K562 (cell line): ENCODE data around the gene KLK6. TPM values are rescaled to one million over a fixed set of nuclear protein-coding genes. Genes with fewer than 3 reads are reported as not detected.

Source experiments
- ATAC-seq: fragments of 200-7000 bp; cut with Tn5 transposase; 3 replicates; pipeline ENCODE4 v1.9.1; 2020; ENCODE audit warnings: moderate library complexity
- BruUV-seq: library from RNA; stranded (reverse); fragments of 400-500 nt; replicated peaks from 2 replicates; lab custom pipeline; 2021; lab: Mats Ljungman, UMichigan
- CTCF ChIA-PET: fragments of 300-600 bp; formaldehyde crosslinking; extraction: SDS; loops from one replicate; lab custom pipeline; 2021; ENCODE audit warnings: low intra/inter-chr PET ratio; lab: Yijun Ruan, JAX
- POLR2A ChIA-PET: fragments of 300-600, 350-650 bp; sonication (Branson Sonifier 250); formaldehyde crosslinking; extraction: SDS; loops from one replicate; lab custom pipeline; 2021; ENCODE audit warnings: antibody characterized with exemption, inconsistent platforms; lab: Yijun Ruan, JAX
- DNase-seq, 4 experiments: peaks; one replicate each; pipeline versions ENCODE4 v3.0.0 to v3.0.0-alpha.2; 2011 to 2018; ENCODE audit warnings: low spot score in 3 of 4, mixed read lengths in 3 of 4; ENCODE audit errors: extremely low read depth in 1 of 4
- FAIRE-seq: peaks from 2 replicates; lab custom pipeline; 2011; peaks lifted over from hg19 to GRCh38; lab: Jason Lieb, UNC
- H2AFZ ChIP-seq: 2 replicates; pipeline ENCODE4 v1.6.0; 2011; ENCODE audit warnings: low read depth, low read length, control low read depth, inconsistent platforms
- H3K27ac ChIP-seq: fragments of 200-600 bp; 3 replicates; pipeline ENCODE4 v1.8.0; 2011; ENCODE audit warnings: low read depth, mild to moderate bottlenecking, control low read depth, inconsistent platforms, low read length, moderate library complexity, mixed read lengths; ENCODE audit errors: extremely low read depth
- H3K27me3 ChIP-seq, 2 experiments: fragments of 300-600 bp in 1 of 2; 2 replicates in 1 of 2; 3 replicates in 1 of 2; pipeline versions ENCODE4 v1.6.0 to v1.8.0; 2011; ENCODE audit warnings: inconsistent platforms in 2 of 2, low read length in 2 of 2, mild to moderate bottlenecking in 1 of 2, mixed read lengths in 1 of 2, moderate library complexity in 1 of 2; ENCODE audit not compliant: control insufficient read depth in 2 of 2, insufficient read depth in 2 of 2
- H3K36me3 ChIP-seq: fragments of 300-600 bp; 3 replicates; pipeline ENCODE4 v1.8.0; 2011; ENCODE audit warnings: mild to moderate bottlenecking, low read length, inconsistent platforms; ENCODE audit not compliant: control insufficient read depth, insufficient read depth
- H3K4me1 ChIP-seq, 2 experiments: fragments of 200-600 bp in 1 of 2; replicated peaks in 1 of 2; 2 replicates in 1 of 2; 3 replicates in 1 of 2; pipeline versions ENCODE4 v1.5.1 to v1.8.0; 2011; ENCODE audit warnings: inconsistent platforms in 2 of 2, low read length in 2 of 2, mild to moderate bottlenecking in 1 of 2, mixed read lengths in 1 of 2, moderate library complexity in 1 of 2; ENCODE audit not compliant: control insufficient read depth in 2 of 2, insufficient read depth in 2 of 2
- H3K4me2 ChIP-seq: 2 replicates; pipeline ENCODE4 v1.6.1; 2011; ENCODE audit warnings: low read length, control low read depth, inconsistent platforms, mixed read lengths; ENCODE audit not compliant: insufficient read depth
- H3K4me3 ChIP-seq: fragments of 200-600 bp; sonication (generic), shearing (Covaris generic); 2 replicates; pipeline ENCODE4 v1.5.1; 2016; ENCODE audit warnings: control low read depth, inconsistent platforms
- H3K79me2 ChIP-seq: fragments of 200-600 bp; 3 replicates; pipeline ENCODE4 v1.8.0; 2011; ENCODE audit warnings: low read length, inconsistent platforms; ENCODE audit not compliant: control insufficient read depth, insufficient read depth
- H3K9ac ChIP-seq, 2 experiments: 2 replicates each; pipeline versions ENCODE4 v1.6.0 to v1.6.1; 2011; ENCODE audit warnings: low read depth in 2 of 2, low read length in 2 of 2, control low read depth in 1 of 2, inconsistent platforms in 1 of 2, mild to moderate bottlenecking in 1 of 2, mixed read lengths in 1 of 2; ENCODE audit not compliant: insufficient read depth in 1 of 2
- H3K9me1 ChIP-seq: one replicate; pipeline ENCODE4 v1.6.0; 2011; ENCODE audit warnings: inconsistent platforms, mild to moderate bottlenecking, low read length, moderate library complexity; ENCODE audit not compliant: control insufficient read depth, insufficient read depth
- H3K9me3 ChIP-seq: replicated peaks from 2 replicates; pipeline ENCODE4 v1.5.1; 2011; ENCODE audit warnings: low read depth, low read length, inconsistent platforms; ENCODE audit not compliant: control insufficient read depth, insufficient read depth
- H4K20me1 ChIP-seq: replicated peaks from 2 replicates; pipeline ENCODE4 v1.6.1; 2011; ENCODE audit warnings: low read length, inconsistent platforms, mixed read lengths; ENCODE audit not compliant: control insufficient read depth, insufficient read depth
- ARID3B ChIP-seq: fragments of 250-450 bp; sonication (Bioruptor Pico); IDR thresholded peaks from 2 replicates; pipeline ENCODE4 v1.4.0; 2020; ENCODE audit warnings: borderline replicate concordance
- CREB1 ChIP-seq, 2 experiments: sonication (generic) in 1 of 2; formaldehyde crosslinking in 1 of 2; IDR thresholded peaks; 2 replicates each; pipeline versions ENCODE4 v1.6.1 to v1.8.0; 2012 to 2022; ENCODE audit warnings: inconsistent platforms in 1 of 2, mild to moderate bottlenecking in 1 of 2, missing genetic modification reagents in 1 of 2, moderate library complexity in 1 of 2
- CTCF ChIP-seq, 3 experiments: IDR thresholded peaks in 2 of 3; conservative IDR thresholded peaks in 1 of 3; 2 replicates each; pipeline ENCODE4 v1.5.1; 2011 to 2012; ENCODE audit warnings: low read length in 3 of 3, mild to moderate bottlenecking in 3 of 3, control low read depth in 2 of 3, improper control_type of control experiment in 1 of 3, inconsistent platforms in 1 of 3, low read depth in 1 of 3, mixed read lengths in 1 of 3, moderate library complexity in 1 of 3; ENCODE audit not compliant: insufficient read depth in 2 of 3
- HBP1 ChIP-seq: fragments of 450-650 bp; formaldehyde crosslinking; IDR thresholded peaks from 2 replicates; pipeline ENCODE4 v1.4.0; 2022; ENCODE audit warnings: missing genetic modification characterization
- HDAC1 ChIP-seq, 2 experiments: fragments of 450-650 bp; IDR thresholded peaks; 2 replicates each; pipeline ENCODE4 v1.6.1; 2016 to 2017; ENCODE audit warnings: inconsistent platforms in 1 of 2, mild to moderate bottlenecking in 1 of 2, moderate library complexity in 1 of 2
- MIER1 ChIP-seq: fragments of 450-650 bp; IDR thresholded peaks from 2 replicates; pipeline ENCODE4 v1.6.1; 2016; ENCODE audit warnings: antibody characterized with exemption, mild to moderate bottlenecking, low read depth
- MYBL2 ChIP-seq, 2 experiments: fragments of 450-650 bp in 1 of 2; sonication (generic) in 1 of 2; formaldehyde crosslinking in 1 of 2; IDR thresholded peaks; 2 replicates each; pipeline versions ENCODE4 v1.6.1 to v1.8.1; 2017 to 2022; ENCODE audit warnings: borderline replicate concordance in 1 of 2, inconsistent platforms in 1 of 2, low read depth in 1 of 2, mild to moderate bottlenecking in 1 of 2, missing genetic modification reagents in 1 of 2, moderate library complexity in 1 of 2
- PTTG1 ChIP-seq: fragments of 450-650 bp; IDR thresholded peaks from 2 replicates; pipeline ENCODE4 v1.6.1; 2016; ENCODE audit warnings: low read depth, mild to moderate bottlenecking, missing genetic modification characterization, missing compliant biosample characterization
- RBM17 ChIP-seq: fragments of 200-400 bp; formaldehyde crosslinking; IDR thresholded peaks from 2 replicates; pipeline ENCODE4 v1.6.1; 2017; ENCODE audit warnings: low read depth, mild to moderate bottlenecking, low read length, borderline replicate concordance
- SRSF3 ChIP-seq: fragments of 200-400 bp; formaldehyde crosslinking; IDR thresholded peaks from 2 replicates; pipeline ENCODE4 v1.6.1; 2016; ENCODE audit warnings: mild to moderate bottlenecking, low read length, moderate library complexity; ENCODE audit not compliant: insufficient read depth
- TEAD1 ChIP-seq, 2 experiments: fragments of 450-650 bp in 1 of 2; sonication (generic) in 1 of 2; formaldehyde crosslinking; IDR thresholded peaks; 2 replicates each; pipeline versions ENCODE4 v1.4.0 to v1.8.0; 2020 to 2022; ENCODE audit warnings: mild to moderate bottlenecking in 2 of 2, missing genetic modification reagents in 1 of 2
- ZNF280A ChIP-seq: fragments of 450-650 bp; IDR thresholded peaks from 2 replicates; pipeline ENCODE4 v1.6.1; 2018; ENCODE audit warnings: mild to moderate bottlenecking, low read depth; ENCODE audit not compliant: partially characterized antibody
- ZSCAN32 ChIP-seq: fragments of 450-650 bp; formaldehyde crosslinking; IDR thresholded peaks from 2 replicates; pipeline ENCODE4 v1.4.0; 2020; ENCODE audit warnings: mild to moderate bottlenecking, moderate library complexity
- WGBS: fragments of 100-300 bp; shearing (Covaris generic); methylation state at CpG from one replicate; pipeline ENCODE4 v1.1.6; 2016; ENCODE audit warnings: low coverage, mixed read lengths; ENCODE audit not compliant: insufficient coverage; ENCODE audit errors: missing lambda C conversion rate; 5-methylcytosine and 5-hydroxymethylcytosine counted together
- in situ Hi-C: fragments of 300-500 bp; cut with MboI; formaldehyde crosslinking; loops from 4 replicates; pipeline ENCODE4 v1.15.0; 2018; ENCODE audit warnings: inconsistent platforms, mixed read lengths
- intact Hi-C: fragments of 100-400 bp; cut with micrococcal nuclease; formaldehyde crosslinking; loops from 2 replicates; pipeline ENCODE4 v1.14.2; 2022
- polyA plus RNA-seq, 8 experiments: library from polyadenylated mRNA; depleted of rRNA in 4 of 8; stranded (reverse) in 5 of 8; unstranded in 3 of 8; fragments of >200 nt; fragmentation: Nextera tagmentation in 2 of 8; fragmentation: Illumina TruSeq in 1 of 8; extraction: Ambion mirVana in 2 of 8; extraction: Trizol in 1 of 8; gene quantifications; 2 replicates each; pipeline versions ENCODE4 v1.2.1 to v1.2.3, GENCODE V29; 2011 to 2014; ENCODE audit warnings: inconsistent platforms in 1 of 8, missing spikeins in 1 of 8
- total RNA-seq, 7 experiments: library from RNA; depleted of rRNA in 6 of 7; stranded (reverse); fragments of >200 nt in 6 of 7; fragmentation: Illumina TruSeq in 2 of 7; extraction: Trizol in 2 of 7; gene quantifications; 2 replicates each; pipeline versions ENCODE4 v1.2.1 to v1.2.3, GENCODE V29; 2011 to 2021; ENCODE audit warnings: low replicate concordance in 1 of 7

KLK6 gene
- total and polyA plus RNA-seq, 9 of the 15 experiments (the other 6 are each of a cell fraction or from before 2014, with no cell fraction given) = not detected

GRCh38 chr19:50932690-50933083 is 36.7 kb downstream of the KLK6 start:
- Histone ChIP-seq H3K79me2 (no peaks in the 10 kb centered on the region), H3K27me3 (peaks cover 0 to 17% of the 10 kb centered on the region in 2 experiments; a peak in 2 of 5 replicates), H3K36me3 (no peaks in the 10 kb centered on the region), H3K4me2 (no peak overlapping the region), H3K9me1 (no peaks in the 10 kb centered on the region), H3K4me3 (no peak overlapping the region), H3K4me1 (peaks cover 0 to 4% of the 10 kb centered on the region in 2 experiments; a peak in 2 of 5 replicates), H3K27ac (no peak overlapping the region), H4K20me1 (peaks cover 5% of the 10 kb centered on the region; the same call in 1 of the 2 replicates), H2AFZ (no peak overlapping the region), H3K9me3 (no peaks in the 10 kb centered on the region), H3K9ac (no peak overlapping the region)
- CTCF ChIA-PET = no interaction called here
- ATAC-seq = no peak
- BruUV-seq = no TSS peak
- POLR2A ChIA-PET = interaction anchor here (0.6 to 0.8 kb wide), 4 partner anchors 71 to 320 kb away, joined by 3 to 4 read pairs (median 3); no protein-coding TSS in a partner anchor
- in situ Hi-C loops = no loop called here
- intact Hi-C loops = no loop called here
- DNase-seq = no peak
- FAIRE-seq = no peak
- 0% methylated on average over 4 of the region's 4 CpGs for WGBS
- TF ChIP-seq SRSF3 (no peak), HBP1 (CRISPR knock-in tag) (no peak), PTTG1 (tag) (no peak), ZSCAN32 (CRISPR knock-in tag) (no peak), CTCF (IDR thresholded peaks at IDR 0.05 in 2 of 3, conservative IDR thresholded peaks at IDR 0.05 in 1 of 3; ENCODE audit: insufficient read depth in 2 of 3, low read depth in 1 of 3, low read length in 3 of 3) (no peak), MYBL2 (IDR thresholded peaks at IDR 0.05; ENCODE audit: low read depth) (no peak), MYBL2 (CRISPR knock-in tag; IDR thresholded peaks at IDR 0.05; ENCODE audit: borderline replicate concordance) (no peak), HDAC1 (IDR thresholded peaks at IDR 0.05) (no peak), TEAD1 (CRISPR knock-in tag; IDR thresholded peaks at IDR 0.05) (no peak), ARID3B (no peak), RBM17 (no peak), MIER1 (no peak), ZNF280A (no peak), CREB1 (IDR thresholded peaks at IDR 0.05) (no peak), CREB1 (CRISPR knock-in tag; IDR thresholded peaks at IDR 0.05) (no peak)
